Smooth muscle cell (in vitro differentiated cells): Measurements from ENCODE around the gene ZKSCAN7. TPM values are rescaled to one million over a fixed set of nuclear protein-coding genes. Genes with fewer than 3 reads are reported as not detected.

Source experiments
- DNase-seq: peaks from one replicate; lab custom pipeline; 2025; ENCODE audit not compliant: unreplicated experiment; lab: John Stamatoyannopoulos, UW
- H2AFZ ChIP-seq: fragments of 200-600 bp; sonication (generic); 2 replicates; pipeline ENCODE4 v1.6.0; 2016; ENCODE audit warnings: antibody characterized with exemption, low read depth, mild to moderate bottlenecking
- H3F3A ChIP-seq: fragments of 200-600 bp; sonication (generic); 2 replicates; pipeline ENCODE4 v1.6.0; 2017; ENCODE audit warnings: antibody characterized with exemption, low read depth
- H3K27ac ChIP-seq: fragments of 200-600 bp; sonication (generic); 2 replicates; pipeline ENCODE4 v1.5.1; 2016; ENCODE audit warnings: low read depth, mild to moderate bottlenecking
- H3K27me3 ChIP-seq: fragments of 200-600 bp; sonication (generic); 2 replicates; pipeline ENCODE4 v1.6.1; 2016; ENCODE audit warnings: low read depth, mild to moderate bottlenecking
- H3K36me3 ChIP-seq: fragments of 200-600 bp; sonication (generic); 2 replicates; pipeline ENCODE4 v1.5.1; 2016; ENCODE audit warnings: low read depth
- H3K4me1 ChIP-seq: fragments of 200-600 bp; sonication (generic); 2 replicates; pipeline ENCODE4 v1.5.1; 2016; ENCODE audit warnings: low read depth
- H3K4me2 ChIP-seq: fragments of 200-600 bp; sonication (generic); 2 replicates; pipeline ENCODE4 v1.6.0; 2016; ENCODE audit warnings: mild to moderate bottlenecking
- H3K4me3 ChIP-seq: fragments of 200-600 bp; sonication (generic); 2 replicates; pipeline ENCODE4 v1.5.1; 2016; ENCODE audit warnings: mild to moderate bottlenecking
- H3K79me2 ChIP-seq: fragments of 200-600 bp; sonication (generic); 2 replicates; pipeline ENCODE4 v1.6.0; 2016; ENCODE audit warnings: low read depth, mild to moderate bottlenecking
- H3K9ac ChIP-seq: fragments of 200-600 bp; sonication (generic); 2 replicates; pipeline ENCODE4 v1.6.0; 2016; ENCODE audit warnings: low read depth
- H3K9me3 ChIP-seq: fragments of 200-600 bp; sonication (generic); replicated peaks from 2 replicates; pipeline ENCODE4 v1.5.1; 2016; ENCODE audit warnings: low read depth
- H4K20me1 ChIP-seq: fragments of 200-600 bp; sonication (generic); 2 replicates; pipeline ENCODE4 v1.6.0; 2016; ENCODE audit warnings: low read depth
- WGBS: methylation state at CpG from one replicate; pipeline ENCODE4 v1.1.7; 2016; ENCODE audit warnings: low lambda C conversion rate; 5-methylcytosine and 5-hydroxymethylcytosine counted together
- polyA plus RNA-seq: library from polyadenylated mRNA; unstranded; fragments of >200 nt; fragmentation: Nextera tagmentation; extraction: Ambion mirVana; gene quantifications from 2 replicates; pipeline ENCODE4 v1.2.1, GENCODE V29; 2016
- total RNA-seq: library from RNA; depleted of rRNA; stranded (reverse); fragments of >200 nt; gene quantifications from 2 replicates; pipeline ENCODE4 v1.2.3, GENCODE V29; 2014
- TF ChIP-seq, protein P1 (sequence below): fragments of 200-600 bp; sonication (generic); IDR thresholded peaks from 2 replicates; pipeline ENCODE4 v1.5.1; 2017; ENCODE audit warnings: borderline replicate concordance, mild to moderate bottlenecking, antibody characterized with exemption; ENCODE audit not compliant: insufficient read depth, poor library complexity, severe bottlenecking

Gene ZKSCAN7
- total and polyA plus RNA-seq, 2 experiments from 2014 or later = 4.6 to 5.6 TPM

DNA sequence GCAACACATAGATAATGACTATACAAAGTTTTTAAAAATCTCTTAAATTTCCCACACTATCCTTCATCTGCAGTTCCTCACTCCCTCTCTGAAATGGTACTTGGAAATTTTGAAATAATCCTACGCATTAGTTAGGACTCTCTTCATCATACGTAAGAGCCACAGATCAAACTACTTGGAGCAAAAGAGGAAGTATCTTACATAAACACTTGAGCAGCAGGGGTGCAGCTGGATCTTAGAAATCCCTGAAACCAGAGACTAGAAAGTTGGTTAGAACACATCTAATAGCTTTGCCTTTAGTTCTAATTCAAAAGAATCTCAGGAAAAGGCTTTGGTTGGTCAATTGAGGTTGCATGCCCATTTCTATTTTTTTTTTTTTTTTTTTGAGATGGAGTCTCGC, 38.8 kb upstream of the ZKSCAN7 start:
- no peak overlapping the region for H3K4me2 ChIP-seq
- no peak overlapping the region for H2AFZ ChIP-seq
- TF ChIP-seq, protein P1, sequence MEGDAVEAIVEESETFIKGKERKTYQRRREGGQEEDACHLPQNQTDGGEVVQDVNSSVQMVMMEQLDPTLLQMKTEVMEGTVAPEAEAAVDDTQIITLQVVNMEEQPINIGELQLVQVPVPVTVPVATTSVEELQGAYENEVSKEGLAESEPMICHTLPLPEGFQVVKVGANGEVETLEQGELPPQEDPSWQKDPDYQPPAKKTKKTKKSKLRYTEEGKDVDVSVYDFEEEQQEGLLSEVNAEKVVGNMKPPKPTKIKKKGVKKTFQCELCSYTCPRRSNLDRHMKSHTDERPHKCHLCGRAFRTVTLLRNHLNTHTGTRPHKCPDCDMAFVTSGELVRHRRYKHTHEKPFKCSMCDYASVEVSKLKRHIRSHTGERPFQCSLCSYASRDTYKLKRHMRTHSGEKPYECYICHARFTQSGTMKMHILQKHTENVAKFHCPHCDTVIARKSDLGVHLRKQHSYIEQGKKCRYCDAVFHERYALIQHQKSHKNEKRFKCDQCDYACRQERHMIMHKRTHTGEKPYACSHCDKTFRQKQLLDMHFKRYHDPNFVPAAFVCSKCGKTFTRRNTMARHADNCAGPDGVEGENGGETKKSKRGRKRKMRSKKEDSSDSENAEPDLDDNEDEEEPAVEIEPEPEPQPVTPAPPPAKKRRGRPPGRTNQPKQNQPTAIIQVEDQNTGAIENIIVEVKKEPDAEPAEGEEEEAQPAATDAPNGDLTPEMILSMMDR = no peak

DNA sequence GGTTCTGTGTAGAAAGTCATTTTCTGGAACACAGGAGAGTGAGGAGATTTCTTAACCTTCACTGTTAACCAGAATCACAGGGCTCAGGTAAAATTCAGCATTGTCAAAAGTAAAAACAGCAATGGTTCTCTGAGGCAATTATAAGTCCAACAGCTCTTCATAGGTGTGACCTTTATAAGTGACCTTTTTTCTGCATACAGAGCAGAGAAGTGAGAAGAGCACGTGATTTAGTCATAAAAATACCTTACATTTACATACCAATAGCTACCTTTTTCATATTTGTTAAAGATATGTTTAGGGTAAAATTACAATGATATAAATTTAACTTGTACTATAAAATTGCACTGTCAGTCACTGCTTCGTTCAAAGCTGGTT, 36.2 kb upstream of the ZKSCAN7 start:
- DNase-seq = no peak
- Histone ChIP-seq H3K4me1 (no peaks in the 10 kb centered on the region), H3K27me3 (no peaks in the 10 kb centered on the region), H3K9ac (no peak overlapping the region), H3K36me3 (no peaks in the 10 kb centered on the region), H3K79me2 (no peaks in the 10 kb centered on the region), H4K20me1 (no peaks in the 10 kb centered on the region), H3K4me3 (no peak overlapping the region), H3K9me3 (no peaks in the 10 kb centered on the region), H2AFZ (no peak overlapping the region), H3K27ac (no peak overlapping the region), H3F3A (no peaks in the 10 kb centered on the region), H3K4me2 (no peak overlapping the region)
- 78% methylated on average over 2 of the region's 2 CpGs for WGBS
- TF ChIP-seq, protein P1 = no peak

More for the DNA sequence above, 38.8 kb upstream of the ZKSCAN7 start:
- Histone ChIP-seq H3K4me3 (no peak overlapping the region), H3K9me3 (no peaks in the 10 kb centered on the region), H3K4me1 (peaks cover 5% of the 10 kb centered on the region), H3K9ac (no peak overlapping the region), H3K79me2 (no peaks in the 10 kb centered on the region), H3F3A (no peaks in the 10 kb centered on the region), H3K27me3 (no peaks in the 10 kb centered on the region), H3K27ac (no peak overlapping the region), H4K20me1 (no peaks in the 10 kb centered on the region), H3K36me3 (no peaks in the 10 kb centered on the region)
- DNase-seq = no peak
- WGBS = 88% methylated on average over 3 of the region's 3 CpGs

- H3K27me3 ChIP-seq = no peaks in the 10 kb centered on the region
- H3K4me1 ChIP-seq = no peaks in the 10 kb centered on the region
- H4K20me1 ChIP-seq = no peaks in the 10 kb centered on the region
- no peaks in the 10 kb centered on the region for H3K79me2 ChIP-seq
- H3K36me3 ChIP-seq = no peaks in the 10 kb centered on the region
- no peak overlapping the region for H3K9ac ChIP-seq
- H3K27ac ChIP-seq = no peak overlapping the region
- H2AFZ ChIP-seq = no peak overlapping the region
- 95% methylated on average over 3 of the region's 3 CpGs for WGBS
- no peaks in the 10 kb centered on the region for H3F3A ChIP-seq
- H3K9me3 ChIP-seq = no peaks in the 10 kb centered on the region
- H3K4me3 ChIP-seq = no peak overlapping the region
- no peak overlapping the region for H3K4me2 ChIP-seq
- TF ChIP-seq, protein P1 = no peak
- no peak for DNase-seq
These were observed 33.3 kb upstream of the ZKSCAN7 start for GRCh38 chr3:44521721-44522120.

- H3K9me3 ChIP-seq = no peaks in the 10 kb centered on the region
- no peak overlapping the region for H3K4me3 ChIP-seq
- H3K4me2 ChIP-seq = peak overlapping the region; percentile 37
- no peaks in the 10 kb centered on the region for H3K36me3 ChIP-seq
- WGBS = 22% methylated on average over 7 of the region's 7 CpGs
- TF ChIP-seq, protein P1 = no peak
- H3K79me2 ChIP-seq = no peaks in the 10 kb centered on the region
- H3K4me1 ChIP-seq = no peaks in the 10 kb centered on the region
- no peaks in the 10 kb centered on the region for H4K20me1 ChIP-seq
- H2AFZ ChIP-seq = no peak overlapping the region
- H3K9ac ChIP-seq = no peak overlapping the region
- no peak for DNase-seq
- no peak overlapping the region for H3K27ac ChIP-seq
- no peaks in the 10 kb centered on the region for H3K27me3 ChIP-seq
- H3F3A ChIP-seq = no peaks in the 10 kb centered on the region
These were observed 32.5 kb upstream of the ZKSCAN7 start for GRCh38 chr3:44522494-44522933.
